HL-60 (cell line): ENCODE results near the gene CPLANE1.

Experiments used
- GABPA ChIP-seq: IDR thresholded peaks from 2 replicates; pipeline ENCODE4 v1.6.1; 2012; ENCODE audit warnings: low read depth
- POLR2AphosphoS5 ChIP-seq: IDR thresholded peaks from 2 replicates; pipeline ENCODE4 v1.6.1; 2012; ENCODE audit warnings: low read depth
- TF ChIP-seq, protein P1 (sequence below): IDR thresholded peaks from one replicate; pipeline ENCODE4 v1.5.1; 2011; ENCODE audit warnings: low read length, control low read depth, inconsistent platforms; ENCODE audit not compliant: insufficient read depth

- no peak for TF ChIP-seq POLR2AphosphoS5
- TF ChIP-seq GABPA: no peak
- TF ChIP-seq, protein P1, sequence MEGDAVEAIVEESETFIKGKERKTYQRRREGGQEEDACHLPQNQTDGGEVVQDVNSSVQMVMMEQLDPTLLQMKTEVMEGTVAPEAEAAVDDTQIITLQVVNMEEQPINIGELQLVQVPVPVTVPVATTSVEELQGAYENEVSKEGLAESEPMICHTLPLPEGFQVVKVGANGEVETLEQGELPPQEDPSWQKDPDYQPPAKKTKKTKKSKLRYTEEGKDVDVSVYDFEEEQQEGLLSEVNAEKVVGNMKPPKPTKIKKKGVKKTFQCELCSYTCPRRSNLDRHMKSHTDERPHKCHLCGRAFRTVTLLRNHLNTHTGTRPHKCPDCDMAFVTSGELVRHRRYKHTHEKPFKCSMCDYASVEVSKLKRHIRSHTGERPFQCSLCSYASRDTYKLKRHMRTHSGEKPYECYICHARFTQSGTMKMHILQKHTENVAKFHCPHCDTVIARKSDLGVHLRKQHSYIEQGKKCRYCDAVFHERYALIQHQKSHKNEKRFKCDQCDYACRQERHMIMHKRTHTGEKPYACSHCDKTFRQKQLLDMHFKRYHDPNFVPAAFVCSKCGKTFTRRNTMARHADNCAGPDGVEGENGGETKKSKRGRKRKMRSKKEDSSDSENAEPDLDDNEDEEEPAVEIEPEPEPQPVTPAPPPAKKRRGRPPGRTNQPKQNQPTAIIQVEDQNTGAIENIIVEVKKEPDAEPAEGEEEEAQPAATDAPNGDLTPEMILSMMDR: no peak
Observed at GRCh38 chr5:37064442-37064841, 184.7 kb downstream of the CPLANE1 start.
